Left forelimb (tissue), 1 donor: ENCODE results near the gene TUBAL3.
"Not testable (repeated sequence)": the region's sequence is repeated elsewhere in the genome, so short reads cannot be mapped to it uniquely, and the experiment has no call there.

Experiments
- DNase-seq: peaks from one replicate; pipeline ENCODE4 v3.0.0-alpha.2; 2018; ENCODE audit warnings: low spot score

The TUBAL3 gene

DNA sequence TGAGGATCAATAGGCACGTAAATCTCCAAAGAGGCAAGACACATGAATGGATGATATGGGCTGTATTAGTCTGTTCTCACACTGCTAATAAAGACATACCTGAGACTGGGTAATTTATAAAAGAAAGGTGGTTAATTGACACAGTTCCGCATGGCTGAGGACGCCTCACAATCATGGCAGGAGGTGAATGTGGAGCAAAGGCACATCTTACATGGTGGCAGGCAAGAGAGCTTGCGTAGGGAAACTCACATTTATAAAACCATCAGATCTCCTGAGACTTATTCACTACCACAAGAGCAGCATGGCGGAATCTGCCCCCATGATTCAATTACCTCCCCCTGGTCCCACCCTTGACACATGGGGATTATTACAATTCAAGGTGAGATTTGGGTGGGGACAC lies 25.4 kb downstream of the TUBAL3 start:
- DNase-seq: not testable (repeated sequence)

- no peak for DNase-seq
Measured at GRCh38 chr10:5376450-5376849, 28.2 kb downstream of the TUBAL3 start.

DNA sequence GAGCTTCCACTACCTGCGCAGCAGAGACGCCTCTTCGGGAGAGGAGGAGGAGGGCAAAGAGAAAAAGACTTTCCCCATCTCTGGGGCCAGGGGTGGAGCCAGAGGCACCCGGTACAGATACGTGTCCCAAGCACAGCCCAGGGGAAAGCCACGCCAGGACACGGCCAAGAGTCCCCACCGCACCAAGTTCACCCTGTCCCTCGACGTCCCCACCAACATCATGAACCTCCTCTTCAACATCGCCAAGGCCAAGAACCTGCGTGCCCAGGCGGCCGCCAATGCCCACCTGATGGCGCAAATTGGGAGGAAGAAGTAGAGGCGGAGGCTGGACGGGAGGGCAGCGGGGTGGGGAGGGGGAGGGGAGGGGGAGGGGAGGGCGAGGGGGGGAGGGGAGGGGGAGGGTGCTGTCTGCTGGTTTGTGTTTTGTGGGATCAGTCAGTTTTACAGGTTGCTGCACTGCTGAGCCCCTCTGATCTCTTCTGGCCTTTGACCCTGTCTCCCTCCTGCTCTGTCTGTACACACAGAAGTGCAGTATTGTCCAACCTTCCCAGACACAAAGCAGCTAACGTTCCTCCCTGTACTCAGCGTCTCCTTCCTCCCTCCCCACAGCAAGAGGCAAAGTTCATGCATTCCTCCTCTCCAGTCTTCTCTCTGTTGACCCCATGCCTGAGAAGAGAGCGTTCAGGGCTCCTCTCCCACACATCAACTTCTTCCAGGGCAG lies 30.6 kb downstream of the TUBAL3 start:
- DNase-seq: no peak

GRCh38 chr10:5373307-5373706 lies 31.3 kb downstream of the TUBAL3 start:
- DNase-seq: no peak

DNA sequence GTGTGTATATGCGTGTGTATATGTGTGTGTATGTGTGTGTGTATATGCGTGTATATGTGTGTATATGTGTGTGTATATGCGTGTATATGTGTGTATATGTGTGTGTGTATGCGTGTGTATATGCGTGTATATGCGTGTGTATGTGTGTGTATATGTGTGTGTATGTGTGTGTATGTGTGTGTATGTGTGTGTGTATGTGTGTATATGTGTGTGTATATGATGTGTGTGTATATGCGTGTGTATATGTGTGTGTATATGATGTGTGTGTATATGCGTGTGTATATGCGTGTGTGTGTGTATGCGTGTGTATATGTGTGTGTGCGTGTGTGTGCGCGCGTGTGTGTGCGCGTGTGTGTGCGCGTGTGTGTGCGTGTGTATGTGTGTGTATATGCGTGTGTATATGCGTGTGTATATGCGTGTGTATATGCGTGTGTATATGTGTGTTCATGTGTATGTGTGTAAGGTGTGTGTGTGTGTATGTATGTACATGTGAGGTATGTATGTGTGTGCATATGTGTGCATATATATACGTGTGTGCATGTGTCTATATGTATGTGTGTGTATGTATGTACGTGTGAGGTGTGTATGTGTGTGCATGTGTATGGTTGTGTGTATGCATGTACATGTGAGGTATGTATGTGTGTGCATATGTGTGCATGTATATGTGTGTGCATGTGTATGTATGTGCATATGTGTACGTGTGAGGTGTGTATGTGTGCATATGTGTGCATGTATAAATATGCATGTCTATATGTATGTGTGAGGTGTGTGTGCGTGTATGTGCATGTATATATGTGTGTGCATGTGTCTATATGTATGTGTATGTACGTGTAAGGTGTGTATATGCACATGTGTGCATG lies 33.9 kb downstream of the TUBAL3 start:
- no peak for DNase-seq

DNA sequence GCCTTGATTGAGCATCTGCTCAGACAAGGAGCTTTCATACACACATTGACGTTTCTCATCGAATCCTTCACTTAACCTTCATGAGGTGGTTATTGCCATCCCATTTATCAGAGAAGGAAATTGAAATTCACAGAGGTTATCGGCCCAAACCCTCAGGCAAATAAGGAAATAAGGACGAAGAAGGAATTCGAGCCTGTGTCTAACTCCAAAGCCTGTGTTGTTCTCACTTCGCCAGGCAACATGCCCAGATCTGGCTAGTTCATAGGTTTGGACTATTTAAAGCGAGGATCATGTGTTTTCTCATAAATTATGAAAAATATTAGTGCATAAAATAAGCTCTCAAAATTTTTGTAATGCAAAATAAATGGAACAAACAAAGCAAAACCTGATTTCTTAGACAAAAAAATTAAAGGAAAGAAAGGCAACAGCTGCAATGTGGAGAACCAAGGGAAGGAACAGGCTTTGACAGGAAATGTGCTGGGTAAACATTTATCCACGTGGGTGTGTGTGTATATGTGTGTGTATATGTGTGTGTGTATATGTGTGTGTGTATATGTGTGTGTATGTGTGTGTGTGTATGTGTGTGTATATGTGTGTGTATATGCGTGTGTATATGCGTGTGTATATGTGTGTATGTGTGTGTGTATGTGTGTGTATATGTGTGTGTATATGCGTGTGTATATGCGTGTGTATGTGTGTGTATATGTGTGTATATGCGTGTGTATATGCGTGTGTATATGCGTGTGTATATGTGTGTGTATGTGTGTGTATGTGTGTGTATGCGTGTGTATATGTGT lies 35.1 kb downstream of the TUBAL3 start:
- no peak for DNase-seq

- no peak for DNase-seq
Measured at GRCh38 chr10:5365928-5366327, 38.7 kb downstream of the TUBAL3 start.

GRCh38 chr10:5364890-5365338 lies 39.7 kb downstream of the TUBAL3 start, which contains the start of gene UCN3:
TSS of gene UCN3 (plus strand) at chr10:5364966. CDS start at chr10:5373721, 8,755 bp downstream.
- no peak for DNase-seq

- no peak for DNase-seq
Measured at GRCh38 chr10:5364374-5364773, 40.3 kb downstream of the TUBAL3 start.

- no peak for DNase-seq
Measured at GRCh38 chr10:5362873-5363272, 41.8 kb downstream of the TUBAL3 start.

DNA sequence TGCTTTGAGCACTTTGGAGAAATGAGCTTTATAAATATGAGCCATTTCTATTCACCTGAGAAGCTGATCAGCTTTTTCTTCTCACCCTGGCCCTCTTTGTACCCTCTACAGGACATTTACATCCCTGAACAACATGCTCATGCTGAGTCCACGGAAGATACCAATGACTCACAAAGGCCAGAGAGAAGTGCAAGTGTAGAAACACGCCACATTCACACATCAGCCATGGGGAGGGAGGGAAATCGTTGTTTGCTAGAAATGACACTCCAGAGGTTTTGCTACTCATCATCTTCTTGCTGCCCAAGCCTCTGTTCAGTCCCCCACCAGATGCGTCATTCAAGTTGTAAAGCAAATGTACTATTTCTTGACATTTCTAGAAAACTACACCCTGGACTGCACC lies 42.7 kb downstream of the TUBAL3 start:
- DNase-seq: no peak

DNA sequence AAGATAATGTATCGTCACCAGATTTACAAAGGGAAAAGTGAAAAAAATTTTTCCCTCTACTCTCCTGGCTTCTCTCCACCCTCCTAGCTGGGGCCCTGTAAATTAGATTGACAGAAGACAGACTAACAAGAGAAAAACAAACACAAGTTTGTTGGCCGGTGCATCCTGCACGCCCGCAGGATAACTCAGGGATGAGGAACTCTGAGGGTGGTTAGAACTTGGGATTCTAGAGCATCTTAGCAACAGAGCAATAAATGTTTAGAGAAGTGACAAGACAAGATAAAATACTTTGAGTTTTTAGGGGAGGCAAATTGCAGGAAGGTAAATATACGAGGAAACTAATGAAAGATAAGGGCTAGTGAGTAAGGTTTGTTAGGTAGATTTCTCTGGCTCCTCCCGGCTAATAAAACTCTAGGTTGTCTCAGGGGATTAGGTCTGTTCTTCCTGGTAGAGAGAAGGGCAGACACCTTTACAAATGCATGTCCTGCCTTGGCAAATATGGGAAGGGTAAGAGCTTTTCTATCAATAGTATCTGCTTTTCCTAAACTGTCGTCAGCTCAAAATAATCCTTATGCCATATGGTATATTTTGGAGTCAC lies 44.2 kb downstream of the TUBAL3 start:
- DNase-seq: no peak

DNA sequence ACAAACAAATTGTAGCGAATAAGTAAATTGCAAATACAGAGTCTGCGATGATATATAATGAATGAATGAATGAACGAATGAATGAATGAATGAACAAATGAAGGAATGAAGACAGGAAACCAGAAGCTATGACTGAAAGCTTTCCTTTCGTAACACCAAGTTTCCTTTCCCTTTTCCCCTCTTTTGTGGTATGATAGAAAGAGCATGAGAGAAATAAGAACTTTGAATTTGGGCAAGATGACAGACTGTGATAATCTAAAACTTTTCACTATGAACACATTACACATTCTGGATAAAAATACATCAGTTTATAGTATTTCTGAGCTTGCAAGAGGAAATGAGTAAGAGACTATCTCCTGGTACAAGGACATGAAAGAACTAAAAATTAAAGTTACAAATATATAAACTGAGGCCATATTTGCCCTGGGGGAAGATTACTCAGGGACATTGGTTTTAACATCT lies 48.3 kb downstream of the TUBAL3 start:
- no peak for DNase-seq

GRCh38 chr10:5355594-5356301 lies 48.9 kb downstream of the TUBAL3 start:
- no peak for DNase-seq

GRCh38 chr10:5354068-5354467 lies 50.6 kb downstream of the TUBAL3 start:
- no peak for DNase-seq

DNA sequence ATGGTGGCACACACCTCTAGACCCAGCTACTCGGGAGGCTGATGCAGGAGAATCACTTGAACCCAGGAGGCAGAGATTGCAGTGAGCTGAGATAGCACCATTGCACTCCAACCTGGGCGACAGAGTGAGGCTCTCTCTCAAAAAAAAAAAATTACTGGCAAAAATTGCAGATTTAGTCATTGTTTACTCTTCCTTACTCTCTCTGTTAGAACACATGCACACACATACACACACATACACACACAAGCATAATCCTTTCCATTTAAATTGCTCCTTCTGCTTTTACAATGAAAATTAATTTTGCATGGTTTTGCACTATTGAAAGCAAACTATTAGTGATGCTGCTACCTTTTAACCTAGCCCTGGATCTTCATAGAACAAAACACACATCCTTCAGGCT lies 55.3 kb downstream of the TUBAL3 start:
- DNase-seq: no peak

DNA sequence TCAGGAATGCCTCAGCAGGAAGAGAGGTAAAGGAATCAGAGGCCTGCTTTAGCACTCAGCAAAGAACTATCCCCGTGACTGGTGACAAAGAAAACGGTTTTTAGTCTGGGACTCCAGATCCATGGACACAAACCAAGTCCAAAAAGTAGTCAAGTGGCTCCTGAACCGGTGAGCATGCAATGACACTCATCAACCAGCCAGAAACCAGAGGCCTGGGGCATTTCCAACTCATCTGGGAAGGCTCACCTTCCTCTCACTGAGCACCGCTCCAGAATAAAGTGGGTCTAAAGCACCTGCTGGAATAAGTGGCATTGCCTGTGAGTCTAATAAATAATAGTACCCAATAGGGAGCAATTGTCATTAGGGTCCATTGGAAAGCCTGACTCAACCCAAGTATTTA lies 57.7 kb downstream of the TUBAL3 start:
- no peak for DNase-seq

GRCh38 chr10:5344746-5345145 lies 59.9 kb downstream of the TUBAL3 start:
- no peak for DNase-seq

DNA sequence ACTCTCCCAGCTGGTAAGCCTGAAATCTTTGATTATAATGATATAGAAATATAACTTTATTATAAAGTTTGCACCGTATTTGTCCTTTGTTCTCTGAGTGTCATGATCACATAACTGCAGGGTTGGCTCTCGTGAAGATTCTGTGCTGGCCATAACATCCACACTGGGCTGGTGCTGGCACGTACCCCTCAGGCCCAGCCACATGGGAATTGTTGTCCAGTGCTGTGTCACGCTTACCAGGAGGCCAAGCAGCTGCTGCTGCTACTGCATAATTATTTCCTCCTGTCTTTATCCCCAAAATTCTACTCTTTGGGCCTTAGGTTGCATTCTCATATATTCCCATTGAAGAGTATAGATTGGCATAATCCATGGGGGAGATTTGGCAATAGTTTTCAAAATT lies 60.6 kb downstream of the TUBAL3 start:
- DNase-seq: no peak

- DNase-seq: no peak
Measured at GRCh38 chr10:5343561-5343960, 61.1 kb downstream of the TUBAL3 start.
